Measurements from ENCODE around the gene RMI2.
"Not testable (repeated sequence)": the region's sequence is repeated elsewhere in the genome, so short reads cannot be mapped to it uniquely, and the experiment has no call there.

RMI2 gene

GRCh38 chr16:11354733-11355574 is 9.7 kb downstream of the RMI2 start:
- peak; percentile 80 to 85 for DNase-seq (ENCODE audit: low read depth in 2 of 2)

DNA sequence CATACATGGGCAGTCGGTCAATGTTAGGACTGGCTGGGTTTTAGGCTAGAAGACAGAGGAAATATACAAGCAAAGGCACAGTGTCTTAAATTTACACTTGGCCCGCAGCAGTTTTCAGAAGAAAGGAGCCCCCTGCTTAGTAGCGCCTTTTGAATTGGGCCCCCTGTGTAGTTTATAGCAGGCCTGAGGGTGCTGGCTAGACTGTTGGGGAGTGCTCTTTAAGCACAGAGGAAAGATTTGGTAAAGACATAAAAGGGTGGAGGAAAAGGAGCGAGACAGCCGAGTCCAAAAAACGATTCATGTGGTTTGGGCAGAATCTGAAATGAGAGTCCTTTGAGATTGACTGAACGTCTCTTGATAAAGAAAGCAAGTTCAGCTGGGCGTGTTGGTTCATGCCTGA is 10.6 kb downstream of the RMI2 start:
- no peak for DNase-seq (ENCODE audit: low read depth in 2 of 2)

- no peak for DNase-seq (ENCODE audit: low read depth in 2 of 2)
These were observed 11.5 kb downstream of the RMI2 start for GRCh38 chr16:11356573-11357331.

- DNase-seq (ENCODE audit: low read depth in 2 of 2), result no peak
These were observed 13.3 kb downstream of the RMI2 start for GRCh38 chr16:11358531-11358930.

GRCh38 chr16:11359370-11359769 is 14.1 kb downstream of the RMI2 start:
- no peak for DNase-seq (ENCODE audit: low read depth in 2 of 2)

GRCh38 chr16:11360641-11361373 is 15.5 kb downstream of the RMI2 start:
- DNase-seq (ENCODE audit: low read depth in 2 of 2), result no peak

DNA sequence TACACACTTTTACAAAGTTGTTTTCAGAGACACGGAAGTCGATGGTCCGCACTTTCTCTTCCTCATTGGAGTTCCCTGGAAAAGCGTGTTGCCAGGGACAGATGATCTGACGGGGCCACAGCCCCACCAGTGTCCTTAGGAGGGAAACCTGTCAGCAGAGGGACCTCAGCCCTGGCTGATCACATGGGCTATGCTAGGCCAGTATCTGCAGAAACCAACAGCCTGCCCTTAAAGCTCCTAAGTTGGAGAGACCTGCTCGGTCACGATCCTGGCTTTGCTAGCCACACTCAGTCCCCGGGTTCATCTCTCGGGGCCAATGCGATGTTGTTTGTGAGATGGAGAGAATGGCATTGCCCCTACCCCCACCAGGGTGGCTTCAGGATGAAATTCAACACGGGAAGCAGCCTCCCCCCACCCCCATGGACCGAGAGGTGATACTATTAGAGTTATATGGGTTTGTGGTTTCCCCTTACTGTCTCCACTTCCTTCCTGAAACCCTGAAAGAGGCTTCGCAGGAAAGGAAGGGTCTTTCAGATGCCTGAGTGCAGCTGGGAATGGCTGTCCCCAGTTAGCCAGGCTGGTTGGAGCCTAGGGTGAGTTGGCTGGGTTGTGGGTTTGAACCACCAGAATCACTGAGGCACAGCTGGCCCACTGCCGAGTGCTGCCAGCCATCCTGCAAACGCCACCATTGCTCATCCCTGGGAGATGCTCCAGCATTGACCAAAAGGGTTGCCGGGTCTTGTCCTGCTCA is 16.6 kb downstream of the RMI2 start:
- no peak for DNase-seq (ENCODE audit: low read depth in 2 of 2)

GRCh38 chr16:11363927-11364258 is 18.6 kb downstream of the RMI2 start:
- no peak for DNase-seq (ENCODE audit: low read depth in 2 of 2)

GRCh38 chr16:11367483-11367906 is 22.2 kb downstream of the RMI2 start:
- no peak for DNase-seq (ENCODE audit: low read depth in 2 of 2)

- DNase-seq (ENCODE audit: low read depth in 2 of 2), result no peak
These were observed 25.0 kb downstream of the RMI2 start for GRCh38 chr16:11370084-11370931.

DNA sequence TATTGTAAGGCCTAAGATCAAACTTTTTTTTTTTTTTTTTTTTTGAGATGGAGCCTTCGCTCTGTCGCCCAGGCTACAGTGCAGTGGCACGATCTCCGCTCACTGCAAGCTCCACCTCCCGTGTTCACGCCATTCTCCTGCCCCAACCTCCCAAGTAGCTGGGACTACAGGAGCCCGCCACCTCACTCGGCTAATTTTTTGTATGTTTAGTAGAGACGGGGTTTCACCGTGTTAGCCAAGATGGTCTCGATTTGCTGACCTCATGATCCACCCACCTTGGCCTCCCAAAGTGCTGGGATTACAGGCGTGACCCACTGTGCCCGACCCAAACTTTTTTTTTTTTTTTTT is 25.6 kb downstream of the RMI2 start:
- DNase-seq (ENCODE audit: low read depth in 2 of 2), result not testable (repeated sequence)

DNA sequence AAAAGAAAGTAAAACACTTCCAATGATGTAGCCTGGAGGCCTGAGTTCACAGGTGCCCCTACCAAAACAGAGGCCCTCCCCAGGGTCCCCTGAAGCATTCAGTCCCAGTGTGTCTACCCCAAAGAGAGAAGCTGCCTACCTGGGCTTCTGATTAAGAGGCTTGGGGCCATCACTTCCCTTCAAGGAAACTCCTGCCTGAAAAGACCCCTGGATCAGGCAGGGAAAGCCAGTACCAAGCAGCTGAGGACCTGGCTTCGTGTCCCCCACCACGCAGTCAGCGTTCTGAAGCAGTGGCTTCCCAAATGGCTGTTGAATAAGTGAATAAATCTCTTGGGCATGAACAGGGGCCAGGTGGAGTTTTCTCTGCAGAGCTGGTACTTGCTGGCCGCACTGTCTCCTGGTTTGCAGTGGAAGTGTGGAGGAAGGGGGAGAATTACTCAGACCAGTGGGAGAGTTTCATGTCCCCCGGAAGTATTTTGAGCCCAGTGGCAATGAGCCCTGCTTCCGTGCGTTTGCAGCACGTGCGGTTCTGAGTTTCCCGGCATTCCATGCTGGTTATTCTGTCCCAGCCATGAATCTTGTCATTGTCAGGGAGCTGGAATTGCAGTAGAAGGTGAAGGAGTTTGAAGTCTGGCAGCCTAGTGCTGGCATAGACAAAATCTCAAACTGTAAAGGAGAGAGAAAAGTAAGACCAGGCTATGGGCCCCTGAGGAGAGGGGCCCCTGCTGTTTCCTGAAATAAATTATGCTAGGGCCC is 27.0 kb downstream of the RMI2 start:
- DNase-seq (ENCODE audit: low read depth in 2 of 2), result no peak

DNA sequence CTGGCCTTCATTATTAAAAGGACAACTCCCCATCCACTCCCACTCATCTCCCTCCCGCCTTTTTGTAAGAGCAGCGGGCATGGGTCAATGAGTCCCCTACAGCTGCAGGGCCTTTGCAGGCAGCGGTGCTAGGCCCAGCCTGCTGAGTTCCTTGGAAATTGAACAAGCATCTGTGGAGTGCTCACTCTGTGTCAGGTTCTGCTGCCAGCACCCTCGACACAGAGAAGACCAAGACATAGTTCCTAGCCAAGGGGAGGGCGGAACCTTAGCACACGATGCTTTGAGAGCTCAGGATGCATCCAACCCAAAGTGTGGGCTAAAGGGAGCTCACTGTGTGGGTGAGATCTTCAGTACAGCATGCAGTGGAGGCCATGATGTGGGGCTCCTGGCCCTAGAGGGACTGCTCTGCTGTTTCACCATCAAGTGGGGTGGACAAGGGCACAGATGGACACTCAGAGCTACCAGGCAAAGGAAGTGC is 27.6 kb downstream of the RMI2 start:
- DNase-seq (ENCODE audit: low read depth in 2 of 2), result no peak

DNA sequence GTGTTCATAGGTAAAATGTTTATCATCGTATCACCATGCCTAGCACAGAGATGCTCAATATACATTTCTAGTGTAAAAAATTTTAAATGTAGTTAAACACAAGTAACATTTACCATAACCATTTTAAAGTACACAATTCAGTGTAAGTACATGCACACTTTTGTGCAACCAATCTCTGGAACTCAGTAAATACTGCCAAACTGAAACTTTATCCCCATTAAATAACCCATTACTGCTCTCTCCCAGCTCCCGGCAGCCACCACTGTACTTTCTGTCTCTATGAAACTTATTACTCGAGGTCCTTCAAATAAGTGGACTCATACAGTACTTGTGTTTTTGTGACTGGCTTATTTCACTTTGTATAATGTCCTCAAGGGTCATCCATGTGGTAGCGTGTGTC is 29.0 kb downstream of the RMI2 start:
- DNase-seq (ENCODE audit: low read depth in 2 of 2), result no peak

DNA sequence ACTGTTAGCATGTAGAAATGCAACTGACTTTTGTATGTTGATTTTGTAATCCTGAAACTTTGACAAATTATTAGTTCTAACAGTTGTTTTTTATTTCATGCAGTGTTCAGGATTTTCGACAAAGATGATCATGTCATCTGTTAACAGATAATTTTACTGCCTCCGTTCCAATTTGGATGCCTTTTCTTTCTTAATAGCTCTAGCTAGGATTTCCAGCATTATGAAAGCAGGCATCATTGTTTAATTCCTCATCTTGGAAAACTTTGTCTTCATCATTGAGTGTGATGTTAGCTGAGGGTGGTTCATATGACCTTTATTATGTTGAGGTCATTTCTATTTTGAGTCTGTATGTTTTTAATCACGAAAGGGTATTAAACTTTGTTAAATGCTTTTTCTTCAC is 31.9 kb downstream of the RMI2 start:
- no peak for DNase-seq (ENCODE audit: low read depth in 2 of 2)

DNA sequence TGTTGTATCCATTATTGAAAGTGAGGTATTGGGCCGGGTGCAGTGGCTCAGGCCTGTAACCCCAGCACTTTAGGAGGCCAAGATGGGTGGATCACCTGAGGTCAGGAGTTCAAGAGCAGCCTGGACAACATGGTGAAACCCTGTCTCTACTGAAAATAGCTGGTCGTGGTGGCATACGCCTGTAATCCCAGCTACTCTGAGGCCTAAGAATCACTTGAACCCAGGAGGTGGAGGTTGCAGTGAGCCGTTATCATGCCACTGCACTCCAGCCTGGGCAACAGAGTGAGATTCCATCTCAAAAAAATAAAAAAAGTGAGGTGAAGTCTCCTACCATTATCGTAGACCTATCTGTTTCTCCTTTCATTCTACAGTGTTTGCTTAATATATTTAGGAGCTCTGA is 33.7 kb downstream of the RMI2 start:
- DNase-seq (ENCODE audit: low read depth in 2 of 2), result not testable (repeated sequence)

DNA sequence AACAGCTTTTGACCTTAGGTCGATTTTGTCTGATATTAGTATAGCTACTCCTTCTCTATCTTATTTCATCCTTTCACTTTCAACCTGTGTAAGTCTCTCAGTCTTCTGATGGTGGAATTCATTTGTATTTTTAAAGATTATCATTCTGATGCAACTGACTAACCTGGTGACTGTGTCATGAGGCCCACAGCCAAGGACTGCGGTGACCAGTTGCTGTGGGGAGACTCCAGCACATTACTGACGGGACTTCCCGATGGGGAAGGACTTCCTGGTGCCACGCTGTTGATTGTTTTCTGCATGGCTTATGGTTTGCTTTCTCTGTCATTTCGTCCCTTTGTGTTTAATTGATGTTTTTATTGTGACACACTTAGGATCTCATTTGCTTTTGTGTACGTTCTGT is 34.2 kb downstream of the RMI2 start:
- DNase-seq (ENCODE audit: low read depth in 2 of 2), result peak; percentile 38 to 57

DNA sequence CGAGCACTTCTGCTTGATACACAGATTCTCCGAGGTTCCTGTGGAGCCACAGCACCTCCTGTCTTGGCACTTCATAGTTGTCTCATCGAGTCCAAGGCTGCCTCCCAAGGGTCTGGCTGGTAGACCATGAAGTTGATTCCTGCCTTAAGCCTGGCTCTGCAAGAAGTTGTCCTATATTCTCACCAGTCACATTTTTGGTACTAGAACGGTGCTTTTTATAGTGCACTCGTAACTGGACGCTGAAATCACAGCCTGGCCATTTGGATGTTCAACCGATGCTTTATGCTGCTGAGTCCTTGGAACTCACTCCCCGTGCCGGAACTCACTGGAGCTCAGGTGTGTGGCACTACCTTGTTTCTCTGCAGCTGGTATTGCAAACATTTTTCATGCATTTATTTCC is 35.6 kb downstream of the RMI2 start:
- no peak for DNase-seq (ENCODE audit: low read depth in 2 of 2)

GRCh38 chr16:11383481-11384183 is 38.4 kb downstream of the RMI2 start:
- no peak for DNase-seq (ENCODE audit: low read depth in 2 of 2)

All from stimulated activated CD8-positive, alpha-beta memory T cell treated with anti-CD3 and anti-CD28 coated beads, Interleukin-15, amount 100 ng/mL, for 48 hours (primary cell).